Keratinocyte (primary cell): Measurements from ENCODE around the gene MPZL1. TPM values are rescaled to one million over a fixed set of nuclear protein-coding genes. Genes with fewer than 3 reads are reported as not detected.
A peak's percentile ranks its signal among the peaks of the same experiment; 100 is the strongest.

Source experiments
- DNase-seq: peaks from one replicate; pipeline ENCODE4 v3.0.0-alpha.2; 2011; ENCODE audit warnings: low read depth, missing footprints, low spot score
- FAIRE-seq: peaks from 2 replicates; lab custom pipeline; 2011; peaks lifted over from hg19 to GRCh38; lab: Jason Lieb, UNC
- H2AFZ ChIP-seq: 2 replicates; pipeline ENCODE4 v1.6.0; 2012; ENCODE audit warnings: low read length, control low read depth, inconsistent platforms; ENCODE audit not compliant: control insufficient read depth
- H3K27ac ChIP-seq: 2 replicates; pipeline ENCODE4 v1.5.1; 2011; ENCODE audit warnings: low read length; ENCODE audit not compliant: control insufficient read depth, insufficient read depth
- H3K27me3 ChIP-seq: 3 replicates; pipeline ENCODE4 v1.6.0; 2011; ENCODE audit warnings: low read length; ENCODE audit not compliant: control insufficient read depth, insufficient read depth; ENCODE audit errors: extremely low read depth
- H3K36me3 ChIP-seq, 2 experiments: 2 replicates in 1 of 2; 3 replicates in 1 of 2; pipeline ENCODE4 v1.5.1; 2011; ENCODE audit warnings: low read length in 2 of 2, mild to moderate bottlenecking in 1 of 2; ENCODE audit not compliant: control insufficient read depth in 2 of 2, insufficient read depth in 2 of 2; ENCODE audit errors: extremely low read depth in 1 of 2
- H3K4me1 ChIP-seq: 3 replicates; pipeline ENCODE4 v1.5.1; 2011; ENCODE audit warnings: low read length; ENCODE audit not compliant: control insufficient read depth, insufficient read depth; ENCODE audit errors: extremely low read depth
- H3K4me2 ChIP-seq: 3 replicates; pipeline ENCODE4 v1.6.0; 2011; ENCODE audit warnings: low read depth, low read length; ENCODE audit not compliant: control insufficient read depth, insufficient read depth; ENCODE audit errors: extremely low read depth
- H3K4me3 ChIP-seq, 3 experiments: fragments of 200-600 bp in 1 of 3; sonication (generic) in 1 of 3; 2 replicates in 2 of 3; 3 replicates in 1 of 3; pipeline ENCODE4 v1.5.1; 2011 to 2016; ENCODE audit warnings: low read length in 3 of 3, mild to moderate bottlenecking in 3 of 3, control low read depth in 2 of 3, inconsistent platforms in 1 of 3, low read depth in 1 of 3, mixed read lengths in 1 of 3, mixed run types in 1 of 3, moderate library complexity in 1 of 3; ENCODE audit not compliant: control insufficient read depth in 2 of 3, insufficient read depth in 2 of 3; ENCODE audit errors: extremely low read depth in 1 of 3
- H3K79me2 ChIP-seq: 2 replicates; pipeline ENCODE4 v1.6.0; 2012; ENCODE audit warnings: low read length; ENCODE audit not compliant: control insufficient read depth, insufficient read depth
- H3K9ac ChIP-seq: 3 replicates; pipeline ENCODE4 v1.6.0; 2011; ENCODE audit warnings: low read length; ENCODE audit not compliant: control insufficient read depth, insufficient read depth; ENCODE audit errors: extremely low read depth
- H3K9me1 ChIP-seq: 3 replicates; pipeline ENCODE4 v1.6.0; 2011; ENCODE audit warnings: low read length; ENCODE audit not compliant: control insufficient read depth, insufficient read depth; ENCODE audit errors: extremely low read depth
- H3K9me3 ChIP-seq: 2 replicates; pipeline ENCODE4 v1.5.1; 2012; ENCODE audit warnings: low read depth, low read length; ENCODE audit not compliant: control insufficient read depth
- H4K20me1 ChIP-seq: 3 replicates; pipeline ENCODE4 v1.6.0; 2011; ENCODE audit warnings: low read length; ENCODE audit not compliant: control insufficient read depth, insufficient read depth; ENCODE audit errors: extremely low read depth
- EZH2 ChIP-seq: IDR thresholded peaks from one replicate; pipeline ENCODE4 v1.6.1; 2012; ENCODE audit warnings: inconsistent platforms, mild to moderate bottlenecking, low read length, moderate library complexity
- dilution Hi-C: fragments of 300-500 bp; cut with MboI; formaldehyde crosslinking; loops from one replicate; pipeline ENCODE4 v1.7.0; 2020; ENCODE audit warnings: low sequenced_read_pairs; ENCODE audit not compliant: extremely low pct_ligation_motif_present
- polyA minus RNA-seq, 3 experiments: library from RNA; depleted of rRNA, polyadenylated mRNA; stranded (reverse); fragments of >200 nt; gene quantifications; 1 replicate in 1 of 3; 2 replicates in 1 of 3; 3 replicates in 1 of 3; pipeline ENCODE4 v1.2.3, GENCODE V29; 2011
- polyA plus RNA-seq, 5 experiments: library from polyadenylated mRNA; depleted of rRNA in 3 of 5; stranded (reverse) in 3 of 5; stranded (forward) in 1 of 5; unstranded in 1 of 5; fragments of >200 nt; gene quantifications; 1 replicate in 1 of 5; 2 replicates in 3 of 5; 3 replicates in 1 of 5; pipeline versions ENCODE4 v1.2.1 to v1.2.3, GENCODE V29; 2011 to 2012; ENCODE audit warnings: missing spikeins in 2 of 5, low read depth in 1 of 5, low replicate concordance in 1 of 5
- TF ChIP-seq, protein P1 (sequence below), 3 experiments: IDR thresholded peaks in 1 of 3; conservative IDR thresholded peaks in 1 of 3; optimal IDR thresholded peaks in 1 of 3; 2 replicates in 2 of 3; 3 replicates in 1 of 3; pipeline versions ENCODE3 to v1.5.1; 2011; ENCODE audit warnings: low read length in 3 of 3, mild to moderate bottlenecking in 3 of 3, moderate library complexity in 2 of 3, control low read depth in 1 of 3, inconsistent platforms in 1 of 3; ENCODE audit not compliant: insufficient read depth in 2 of 3; ENCODE audit errors: extremely low read depth in 1 of 3

Gene MPZL1
- polyA plus RNA-seq (107 to 195 TPM (median 120 TPM) in 3 replicates), polyA minus RNA-seq (63.2 to 126 TPM (median 72.7 TPM) in 3 replicates)
- 38.3 TPM for polyA plus RNA-seq (2011; ENCODE audit: low read depth)
- 54.9 and 118 TPM in 2 replicates for polyA plus RNA-seq (2011; cell fraction: cytosol; rRNA removed)
- 181 and 205 TPM in 2 replicates for polyA plus RNA-seq (2011; cell fraction: nucleus; rRNA removed)
- polyA plus RNA-seq (2012; ENCODE audit: low replicate concordance): 58.0 and 113 TPM in 2 replicates
- polyA minus RNA-seq (2011; cell fraction: cytosol; rRNA and poly(A)+ RNA removed): 83.1 TPM
- 84.3 and 219 TPM in 2 replicates for polyA minus RNA-seq (2011; cell fraction: nucleus; rRNA and poly(A)+ RNA removed)

DNA sequence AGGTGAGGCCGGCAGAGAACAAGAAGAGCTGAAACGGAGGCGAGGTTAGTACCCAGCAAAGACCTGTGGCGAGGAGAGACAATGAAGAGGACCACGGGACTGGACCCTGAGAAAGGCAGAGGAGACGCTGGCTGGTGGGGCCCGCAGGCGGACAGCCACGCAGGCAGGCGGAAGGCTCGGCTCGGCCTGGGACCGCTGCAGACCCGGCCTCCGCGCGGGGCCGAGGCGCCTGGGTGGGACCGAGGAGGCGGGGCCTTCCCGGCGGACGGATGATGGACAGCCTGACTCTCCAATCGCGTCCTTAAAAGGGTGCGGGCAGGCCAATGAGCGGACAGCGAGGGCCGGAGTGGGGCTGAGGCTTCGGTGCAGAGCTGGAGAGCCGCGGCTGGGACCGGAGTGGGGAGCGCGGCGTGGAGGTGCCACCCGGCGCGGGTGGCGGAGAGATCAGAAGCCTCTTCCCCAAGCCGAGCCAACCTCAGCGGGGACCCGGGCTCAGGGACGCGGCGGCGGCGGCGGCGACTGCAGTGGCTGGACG, at the start of gene MPZL1:
TSS of gene MPZL1 (plus strand) at position 366 of the 535 bp plus-strand sequence. CDS start 170 bp downstream, outside the sequence.
- Histone ChIP-seq H3K4me1 (peaks cover 43% of the 10 kb centered on the region), H3K79me2 (peaks cover 46% of the 10 kb centered on the region), H3K9ac (peak within 1 kb of the TSS; percentile 85), H4K20me1 (peaks cover 12% of the 10 kb centered on the region), H3K9me1 (peaks cover 4% of the 10 kb centered on the region), H3K27ac (peak within 1 kb of the TSS; percentile 48), H3K36me3 (peaks cover 0 to 6% of the 10 kb centered on the region in 2 experiments), H3K9me3 (no peaks in the 10 kb centered on the region), H2AFZ (peak within 1 kb of the TSS; percentile 94), H3K27me3 (no peaks in the 10 kb centered on the region), H3K4me3 (peak within 1 kb of the TSS; percentile 78 to 85 (median 83)), H3K4me2 (peak within 1 kb of the TSS; percentile 99)
- dilution Hi-C loops: no loop called here
- DNase-seq: no peak
- TF ChIP-seq, protein P1, sequence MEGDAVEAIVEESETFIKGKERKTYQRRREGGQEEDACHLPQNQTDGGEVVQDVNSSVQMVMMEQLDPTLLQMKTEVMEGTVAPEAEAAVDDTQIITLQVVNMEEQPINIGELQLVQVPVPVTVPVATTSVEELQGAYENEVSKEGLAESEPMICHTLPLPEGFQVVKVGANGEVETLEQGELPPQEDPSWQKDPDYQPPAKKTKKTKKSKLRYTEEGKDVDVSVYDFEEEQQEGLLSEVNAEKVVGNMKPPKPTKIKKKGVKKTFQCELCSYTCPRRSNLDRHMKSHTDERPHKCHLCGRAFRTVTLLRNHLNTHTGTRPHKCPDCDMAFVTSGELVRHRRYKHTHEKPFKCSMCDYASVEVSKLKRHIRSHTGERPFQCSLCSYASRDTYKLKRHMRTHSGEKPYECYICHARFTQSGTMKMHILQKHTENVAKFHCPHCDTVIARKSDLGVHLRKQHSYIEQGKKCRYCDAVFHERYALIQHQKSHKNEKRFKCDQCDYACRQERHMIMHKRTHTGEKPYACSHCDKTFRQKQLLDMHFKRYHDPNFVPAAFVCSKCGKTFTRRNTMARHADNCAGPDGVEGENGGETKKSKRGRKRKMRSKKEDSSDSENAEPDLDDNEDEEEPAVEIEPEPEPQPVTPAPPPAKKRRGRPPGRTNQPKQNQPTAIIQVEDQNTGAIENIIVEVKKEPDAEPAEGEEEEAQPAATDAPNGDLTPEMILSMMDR (optimal IDR thresholded peaks at IDR 0.05 in 1 of 3, IDR thresholded peaks at IDR 0.05 in 1 of 3, conservative IDR thresholded peaks at IDR 0.05 in 1 of 3; ENCODE audit: extremely low read depth in 1 of 3, insufficient read depth in 2 of 3, low read length in 3 of 3): no peak
- TF ChIP-seq EZH2: no peak
- FAIRE-seq: no peak

DNA sequence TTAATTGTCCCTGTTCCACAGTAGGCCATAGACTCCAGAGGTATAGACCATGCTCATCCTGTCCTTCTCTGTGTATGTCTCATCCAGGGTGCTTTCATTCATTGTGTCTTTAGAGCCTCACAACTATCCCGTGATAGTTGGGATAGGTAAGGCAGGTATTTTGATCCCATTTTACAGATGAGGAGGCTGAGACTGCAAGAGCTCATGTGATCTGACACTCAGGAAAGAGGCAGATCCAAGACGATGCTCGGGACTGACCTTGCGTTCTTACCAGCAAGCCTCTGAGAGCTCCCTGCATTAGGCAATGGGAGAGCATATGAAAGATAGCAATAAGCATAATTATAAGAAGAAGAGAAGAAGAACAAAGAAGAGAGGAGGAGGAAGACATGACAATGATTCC, 49.0 kb upstream of the MPZL1 start:
- no peak for TF ChIP-seq EZH2
- TF ChIP-seq, protein P1 (optimal IDR thresholded peaks at IDR 0.05 in 1 of 3, IDR thresholded peaks at IDR 0.05 in 1 of 3, conservative IDR thresholded peaks at IDR 0.05 in 1 of 3; ENCODE audit: extremely low read depth in 1 of 3, insufficient read depth in 2 of 3, low read length in 3 of 3): no peak
- dilution Hi-C loops: no loop called here
- Histone ChIP-seq H3K36me3 (no peaks in the 10 kb centered on the region), H3K4me3 (no peak overlapping the region), H3K27me3 (no peaks in the 10 kb centered on the region), H2AFZ (no peak overlapping the region), H3K4me2 (no peak overlapping the region), H4K20me1 (no peaks in the 10 kb centered on the region), H3K27ac (no peak overlapping the region), H3K9me3 (no peaks in the 10 kb centered on the region), H3K9ac (no peak overlapping the region), H3K79me2 (no peaks in the 10 kb centered on the region), H3K4me1 (peaks cover 6% of the 10 kb centered on the region), H3K9me1 (no peaks in the 10 kb centered on the region)
- DNase-seq: no peak
- no peak for FAIRE-seq
